ENCODE measurements around the gene LINS1.

- TF ChIP-seq, protein P1, sequence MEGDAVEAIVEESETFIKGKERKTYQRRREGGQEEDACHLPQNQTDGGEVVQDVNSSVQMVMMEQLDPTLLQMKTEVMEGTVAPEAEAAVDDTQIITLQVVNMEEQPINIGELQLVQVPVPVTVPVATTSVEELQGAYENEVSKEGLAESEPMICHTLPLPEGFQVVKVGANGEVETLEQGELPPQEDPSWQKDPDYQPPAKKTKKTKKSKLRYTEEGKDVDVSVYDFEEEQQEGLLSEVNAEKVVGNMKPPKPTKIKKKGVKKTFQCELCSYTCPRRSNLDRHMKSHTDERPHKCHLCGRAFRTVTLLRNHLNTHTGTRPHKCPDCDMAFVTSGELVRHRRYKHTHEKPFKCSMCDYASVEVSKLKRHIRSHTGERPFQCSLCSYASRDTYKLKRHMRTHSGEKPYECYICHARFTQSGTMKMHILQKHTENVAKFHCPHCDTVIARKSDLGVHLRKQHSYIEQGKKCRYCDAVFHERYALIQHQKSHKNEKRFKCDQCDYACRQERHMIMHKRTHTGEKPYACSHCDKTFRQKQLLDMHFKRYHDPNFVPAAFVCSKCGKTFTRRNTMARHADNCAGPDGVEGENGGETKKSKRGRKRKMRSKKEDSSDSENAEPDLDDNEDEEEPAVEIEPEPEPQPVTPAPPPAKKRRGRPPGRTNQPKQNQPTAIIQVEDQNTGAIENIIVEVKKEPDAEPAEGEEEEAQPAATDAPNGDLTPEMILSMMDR (IDR thresholded peaks at IDR 0.05; ENCODE audit: low read depth, low read length) = no peak
- no peak for TF ChIP-seq POLR2A (IDR thresholded peaks at IDR 0.05; ENCODE audit: extremely low read depth, insufficient read length)
Observed at GRCh38 chr15:100614336-100614735, 12.4 kb upstream of the LINS1 start.
